ENCODE results near the gene SCYGR3.
A peak's percentile ranks its signal among the peaks of the same experiment; 100 is the strongest.
"Not testable (repeated sequence)": the region's sequence is repeated elsewhere in the genome, so short reads cannot be mapped to it uniquely, and the experiment has no call there.

SCYGR3 gene

DNA sequence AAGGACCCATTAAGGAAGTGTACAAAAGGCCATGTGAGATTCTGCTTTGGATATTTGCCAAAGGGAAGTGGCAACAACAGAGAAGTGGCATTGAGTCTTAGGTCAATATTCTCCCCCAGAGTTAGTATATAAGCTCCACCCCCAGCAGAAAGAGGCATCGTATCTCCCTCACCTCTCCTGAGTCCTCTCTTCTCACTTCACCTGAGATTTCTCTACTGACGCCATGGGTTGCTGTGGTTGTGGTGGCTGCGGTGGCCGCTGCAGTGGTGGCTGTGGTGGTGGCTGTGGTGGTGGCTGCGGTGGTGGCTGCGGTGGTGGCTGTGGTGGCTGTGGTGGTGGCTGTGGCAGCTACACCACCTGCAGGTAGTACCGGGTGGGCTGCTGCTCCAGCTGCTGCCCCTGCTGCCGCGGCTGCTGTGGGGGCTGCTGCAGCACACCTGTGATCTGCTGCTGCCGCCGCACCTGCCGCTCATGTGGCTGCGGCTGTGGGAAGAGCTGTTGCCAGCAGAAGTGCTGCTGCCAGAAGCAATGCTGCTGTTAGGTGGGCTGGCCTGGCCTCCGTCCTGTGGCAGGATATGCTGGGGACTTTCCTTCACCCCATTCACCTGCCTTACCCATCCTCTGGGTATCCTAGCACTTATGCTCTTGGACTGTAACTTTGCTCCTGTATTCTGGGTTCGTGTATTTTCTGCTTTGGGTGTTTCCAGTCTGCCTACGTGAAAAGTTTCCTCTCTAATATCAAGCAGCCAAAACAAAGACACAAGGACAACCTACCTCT is 5.9 kb downstream of the SCYGR3 start:
- H3K4me3 ChIP-seq (replicated peaks in 1 of 2; ENCODE audit: low read depth in 2 of 2, low read length in 2 of 2) = no peak overlapping the region
- DNase-seq (ENCODE audit: low read depth in 2 of 2) = no peak
- TF ChIP-seq, protein P1, sequence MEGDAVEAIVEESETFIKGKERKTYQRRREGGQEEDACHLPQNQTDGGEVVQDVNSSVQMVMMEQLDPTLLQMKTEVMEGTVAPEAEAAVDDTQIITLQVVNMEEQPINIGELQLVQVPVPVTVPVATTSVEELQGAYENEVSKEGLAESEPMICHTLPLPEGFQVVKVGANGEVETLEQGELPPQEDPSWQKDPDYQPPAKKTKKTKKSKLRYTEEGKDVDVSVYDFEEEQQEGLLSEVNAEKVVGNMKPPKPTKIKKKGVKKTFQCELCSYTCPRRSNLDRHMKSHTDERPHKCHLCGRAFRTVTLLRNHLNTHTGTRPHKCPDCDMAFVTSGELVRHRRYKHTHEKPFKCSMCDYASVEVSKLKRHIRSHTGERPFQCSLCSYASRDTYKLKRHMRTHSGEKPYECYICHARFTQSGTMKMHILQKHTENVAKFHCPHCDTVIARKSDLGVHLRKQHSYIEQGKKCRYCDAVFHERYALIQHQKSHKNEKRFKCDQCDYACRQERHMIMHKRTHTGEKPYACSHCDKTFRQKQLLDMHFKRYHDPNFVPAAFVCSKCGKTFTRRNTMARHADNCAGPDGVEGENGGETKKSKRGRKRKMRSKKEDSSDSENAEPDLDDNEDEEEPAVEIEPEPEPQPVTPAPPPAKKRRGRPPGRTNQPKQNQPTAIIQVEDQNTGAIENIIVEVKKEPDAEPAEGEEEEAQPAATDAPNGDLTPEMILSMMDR (IDR thresholded peaks at IDR 0.05; ENCODE audit: low read depth, low read length) = no peak

DNA sequence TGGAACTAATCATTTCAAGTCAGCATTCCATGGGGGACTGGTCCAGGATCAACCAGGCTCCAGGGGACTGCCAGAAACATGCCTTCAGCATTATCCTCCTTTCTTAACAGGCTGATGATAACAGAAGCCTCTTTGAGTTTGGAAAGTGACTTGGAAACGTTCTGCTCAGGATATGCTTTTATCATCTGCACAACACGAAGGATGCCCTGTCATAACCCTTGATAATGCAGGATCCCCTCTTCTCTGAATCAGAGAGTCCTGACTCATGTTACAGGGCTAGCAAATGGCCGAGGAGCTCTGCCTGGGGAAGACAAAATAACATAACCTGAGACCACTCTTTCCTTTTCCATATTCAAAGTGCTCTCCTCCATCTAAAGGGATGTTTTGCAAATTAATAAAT is 6.7 kb downstream of the SCYGR3 start:
- TF ChIP-seq, protein P1 (IDR thresholded peaks at IDR 0.05; ENCODE audit: low read depth, low read length) = no peak
- H3K4me3 ChIP-seq (replicated peaks in 1 of 2; ENCODE audit: low read depth in 2 of 2, low read length in 2 of 2) = no peak overlapping the region
- DNase-seq (ENCODE audit: low read depth in 2 of 2) = peak in 1 of 2 donors; percentile 19

DNA sequence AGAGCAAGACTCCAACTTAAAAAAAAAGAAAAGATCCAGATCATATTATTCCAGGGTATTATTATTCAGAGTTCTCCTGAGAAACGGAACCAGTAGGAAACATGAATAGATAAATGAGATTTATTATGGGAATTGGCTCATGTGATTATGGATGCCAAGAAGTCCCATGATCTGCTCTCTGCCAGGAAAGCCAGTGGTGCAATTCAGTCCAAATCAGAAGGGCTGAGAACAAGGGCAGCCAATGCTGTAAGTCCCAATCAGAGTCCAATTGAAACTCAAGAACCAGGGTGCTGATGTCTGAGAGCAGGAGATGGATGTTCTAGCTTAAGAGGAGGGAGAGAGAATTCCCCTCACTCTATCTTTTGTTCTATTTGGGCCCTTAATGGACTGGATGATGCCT is 8.2 kb downstream of the SCYGR3 start:
- DNase-seq (ENCODE audit: low read depth in 2 of 2) = peak in 1 of 2 donors; percentile 87
- no peak overlapping the region for H3K4me3 ChIP-seq (replicated peaks in 1 of 2; ENCODE audit: low read depth in 2 of 2, low read length in 2 of 2)
- TF ChIP-seq, protein P1 (IDR thresholded peaks at IDR 0.05; ENCODE audit: low read depth, low read length) = no peak

DNA sequence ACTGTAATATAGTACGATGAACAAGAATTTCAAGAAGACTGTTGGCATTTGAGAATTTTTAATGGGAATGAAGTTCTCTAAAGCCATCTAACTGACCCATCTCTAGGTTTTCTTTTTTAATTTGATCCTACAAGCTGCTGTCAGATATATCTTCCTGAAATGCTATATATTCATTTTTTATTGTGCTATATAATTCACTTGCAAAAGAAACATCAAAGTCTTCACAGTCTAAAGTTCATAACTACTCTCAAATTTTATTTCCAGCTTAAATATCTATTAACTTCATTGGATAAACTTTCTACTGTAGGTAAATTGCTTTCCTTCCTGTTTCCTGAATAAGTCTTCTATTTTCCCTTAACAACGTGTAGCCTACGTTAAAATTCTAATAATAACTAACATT is 12.3 kb downstream of the SCYGR3 start:
- no peak for DNase-seq (ENCODE audit: low read depth in 2 of 2)
- TF ChIP-seq, protein P1 (IDR thresholded peaks at IDR 0.05; ENCODE audit: low read depth, low read length) = no peak
- no peak overlapping the region for H3K4me3 ChIP-seq (replicated peaks in 1 of 2; ENCODE audit: low read depth in 2 of 2, low read length in 2 of 2)

DNA sequence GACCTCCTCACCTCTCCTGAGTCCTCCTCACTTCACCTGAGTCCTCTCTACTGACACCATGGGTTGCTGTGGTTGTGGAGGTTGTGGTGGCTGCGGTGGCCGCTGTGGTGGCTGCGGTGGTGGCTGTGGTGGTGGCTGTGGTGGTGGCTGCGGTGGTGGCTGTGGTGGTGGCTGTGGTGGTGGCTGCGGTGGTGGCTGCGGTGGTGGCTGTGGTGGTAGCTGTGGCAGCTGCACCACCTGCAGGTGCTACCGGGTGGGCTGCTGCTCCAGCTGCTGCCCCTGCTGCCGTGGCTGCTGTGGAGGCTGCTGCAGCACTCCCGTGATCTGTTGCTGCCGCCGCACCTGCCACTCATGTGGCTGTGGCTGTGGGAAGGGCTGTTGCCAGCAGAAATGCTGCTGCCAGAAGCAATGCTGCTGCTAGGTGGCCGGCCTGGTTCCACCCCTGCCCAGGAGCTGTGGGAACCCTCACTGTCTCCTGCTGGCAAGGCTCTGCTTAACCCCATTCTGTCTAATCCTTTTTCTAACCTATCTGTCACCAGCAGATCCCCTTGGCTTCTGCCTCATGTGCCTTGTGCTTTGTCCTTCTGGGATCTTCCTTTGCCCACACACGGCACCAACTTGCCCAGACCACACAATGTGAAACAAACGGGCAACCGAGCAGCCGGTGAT is 15.7 kb downstream of the SCYGR3 start, which contains the start of gene SCYGR2:
SCYGR2 (plus strand) TSS at position 59 of the 669 bp plus-strand sequence; CDS start at position 59, 0 bp downstream.
- not testable (repeated sequence) for DNase-seq (ENCODE audit: low read depth in 2 of 2); H3K4me3 ChIP-seq (replicated peaks in 1 of 2; ENCODE audit: low read depth in 2 of 2, low read length in 2 of 2)

DNA sequence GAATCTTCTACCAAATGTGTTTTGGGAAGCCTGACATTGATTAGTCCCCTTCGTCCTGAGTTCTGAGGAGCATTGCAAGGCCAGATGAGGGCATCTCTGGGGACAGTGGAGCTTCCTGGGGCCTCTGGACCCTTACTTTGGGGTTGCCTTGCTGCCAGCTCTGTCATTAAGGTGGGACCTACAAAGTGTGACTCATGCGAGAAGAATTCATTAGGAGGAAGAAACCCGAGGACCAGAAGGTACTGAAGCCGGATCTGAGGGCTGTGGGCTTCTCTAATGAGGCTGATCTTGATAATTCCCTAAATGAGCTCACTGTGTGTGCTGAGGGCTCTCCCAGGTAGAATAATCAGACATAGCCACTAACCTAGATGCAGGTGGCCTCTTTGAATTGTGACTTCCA is 16.6 kb downstream of the SCYGR3 start:
- peak; percentile 15 to 22 for DNase-seq (ENCODE audit: low read depth in 2 of 2)
- TF ChIP-seq, protein P1 (IDR thresholded peaks at IDR 0.05; ENCODE audit: low read depth, low read length) = no peak

DNA sequence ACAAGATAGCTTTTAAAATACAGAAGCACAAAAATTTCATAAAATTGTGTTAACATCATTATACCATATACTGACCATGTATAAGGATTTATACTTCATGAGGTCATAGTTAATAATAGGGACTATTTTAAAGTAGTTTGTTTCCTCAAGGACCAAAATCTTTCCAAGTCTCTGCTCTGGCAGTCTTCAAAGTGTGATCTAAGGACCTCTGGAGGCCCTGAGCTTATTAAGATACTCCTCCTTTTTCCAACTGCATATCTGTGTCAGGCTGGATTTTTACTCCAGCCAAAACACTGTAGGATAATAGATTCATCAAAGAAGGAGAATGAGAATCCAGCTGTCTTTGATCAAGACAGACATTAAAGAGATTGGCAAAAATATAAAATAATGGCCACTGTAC is 17.6 kb downstream of the SCYGR3 start:
- H3K4me3 ChIP-seq (replicated peaks in 1 of 2; ENCODE audit: low read depth in 2 of 2, low read length in 2 of 2) = no peak overlapping the region
- TF ChIP-seq, protein P1 (IDR thresholded peaks at IDR 0.05; ENCODE audit: low read depth, low read length) = no peak
- no peak for DNase-seq (ENCODE audit: low read depth in 2 of 2)

More for the DNA sequence above, 16.6 kb downstream of the SCYGR3 start:
- no peak overlapping the region for H3K4me3 ChIP-seq (replicated peaks in 1 of 2; ENCODE audit: low read depth in 2 of 2, low read length in 2 of 2)

Data from cardiac fibroblast (primary cell).